Kidney (tissue), 14 donors: Measurements from ENCODE around the gene TMEM270. TPM values are rescaled to one million over a fixed set of nuclear protein-coding genes. Genes with fewer than 3 reads are reported as not detected.

ENCODE experiments used
- DNase-seq, 5 donors: peaks; one replicate each; pipeline ENCODE4 v3.0.0-alpha.2; 2013 to 2020
- FAIRE-seq: peaks from 2 replicates; lab custom pipeline; 2012; peaks lifted over from hg19 to GRCh38; lab: Jason Lieb, UNC
- H3K27ac ChIP-seq, 2 donors: one replicate each; pipeline ENCODE4 v1.7.0; 2013; ENCODE audit warnings: low read depth in 2 of 2, low read length in 2 of 2, inconsistent platforms in 1 of 2
- H3K27me3 ChIP-seq: one replicate; pipeline ENCODE4 v1.7.1; 2013; ENCODE audit warnings: low read length, inconsistent platforms; ENCODE audit not compliant: control insufficient read depth, insufficient read depth
- H3K36me3 ChIP-seq, 3 donors: one replicate each; pipeline versions ENCODE4 v1.7.0 to v1.7.1; 2013; ENCODE audit warnings: low read length in 3 of 3, control low read depth in 1 of 3, inconsistent platforms in 1 of 3; ENCODE audit not compliant: insufficient read depth in 3 of 3, control insufficient read depth in 2 of 3
- H3K4me1 ChIP-seq, 3 donors: one replicate each; pipeline versions ENCODE4 v1.7.0 to v1.7.1; 2013; ENCODE audit warnings: low read length in 3 of 3, inconsistent platforms in 1 of 3, low read depth in 1 of 3; ENCODE audit not compliant: control insufficient read depth in 2 of 3, insufficient read depth in 2 of 3
- H3K4me3 ChIP-seq, 3 donors: one replicate each; pipeline versions ENCODE4 v1.7.0 to v1.8.1; 2013; ENCODE audit warnings: low read length in 3 of 3, control low read depth in 1 of 3, inconsistent platforms in 1 of 3
- H3K9ac ChIP-seq, 3 donors: one replicate each; pipeline versions ENCODE4 v1.7.0 to v1.7.1; 2013; ENCODE audit warnings: low read length in 3 of 3, control low read depth in 1 of 3, inconsistent platforms in 1 of 3
- H3K9me3 ChIP-seq, 3 donors: one replicate each; pipeline versions ENCODE4 v1.7.0 to v1.7.1; 2013; ENCODE audit warnings: low read length in 3 of 3, control low read depth in 1 of 3, inconsistent platforms in 1 of 3; ENCODE audit not compliant: control insufficient read depth in 2 of 3, insufficient read depth in 1 of 3
- CTCF ChIP-seq: IDR thresholded peaks from 3 replicates; pipeline ENCODE4 v1.5.1; 2012; ENCODE audit warnings: mild to moderate bottlenecking, moderate library complexity, borderline replicate concordance; ENCODE audit not compliant: insufficient read depth; ENCODE audit errors: extremely low read depth
- intact Hi-C: fragments of 100-400 bp; cut with DNase I; formaldehyde crosslinking; loops from one replicate; pipeline ENCODE4 v1.11.1; 2022
- polyA plus RNA-seq: library from polyadenylated mRNA; stranded (reverse); fragments of 350-450 nt; fragmentation: Illumina TruSeq; extraction: RNeasy Lipid Tissue Mini Kit (QIAGEN cat#74804); gene quantifications from one replicate; pipeline ENCODE4 v1.2.3, GENCODE V29; 2014; ENCODE audit warnings: low read depth, low replicate concordance; ENCODE audit not compliant: insufficient read depth
- total RNA-seq: library from RNA; stranded (reverse); fragmentation: NEBNext Ultra II Directional; extraction: Animal tissue kit (Norgen Biotek cat#: 25700); gene quantifications from one replicate; pipeline ENCODE4 v1.2.1, GENCODE V29; 2021
- donor health status: control.
- donor health status: control.
- donor health status: control.
- donor health status: control.
- donor health status: control.
- donor health status: DM: yes; HTN: yes; CAD: no.
- donor health status: Normal renal cell carcinoma (clear cell type).

TMEM270 gene
- total and polyA plus RNA-seq, 2 donors from 2014 or later: 0.50 TPM; not detected in 1

- Histone ChIP-seq H3K4me3 (no peak overlapping the region), H3K36me3 (no peaks in the 10 kb centered on the region), H3K4me1 (peaks cover 0 to 3% (median 0%) of the 10 kb centered on the region in 3 donors), H3K9ac (no peak overlapping the region), H3K9me3 (peaks cover 0 to 9% (median 4%) of the 10 kb centered on the region in 3 donors), H3K27ac (peak overlapping the region in 1 of 2 donors; percentile 43), H3K27me3 (no peaks in the 10 kb centered on the region)
- FAIRE-seq (no peak), DNase-seq (no peak)
- no peak for TF ChIP-seq CTCF
- intact Hi-C loops: no loop called here
Measured at GRCh38 chr7:73894166-73894565, 33.2 kb downstream of the TMEM270 start.

- H3K4me1 ChIP-seq: peaks cover 0 to 3% (median 0%) of the 10 kb centered on the region in 3 donors
- intact Hi-C loops: no loop called here
- no peaks in the 10 kb centered on the region for H3K36me3 ChIP-seq
- FAIRE-seq (no peak), DNase-seq (peak; percentile 74 to 88 (median 82))
- H3K9me3 ChIP-seq: peaks cover 0 to 9% (median 4%) of the 10 kb centered on the region in 3 donors
- H3K27me3 ChIP-seq: no peaks in the 10 kb centered on the region
- no peak for TF ChIP-seq CTCF
- no peak overlapping the region for H3K27ac ChIP-seq
- no peak overlapping the region for H3K4me3 ChIP-seq
- no peak overlapping the region for H3K9ac ChIP-seq
Measured at GRCh38 chr7:73894733-73895551, 34.0 kb downstream of the TMEM270 start.

GRCh38 chr7:73895626-73896025 lies 34.7 kb downstream of the TMEM270 start:
- H3K9me3 ChIP-seq: peaks cover 0 to 9% (median 4%) of the 10 kb centered on the region in 3 donors
- H3K9ac ChIP-seq: no peak overlapping the region
- peaks cover 0 to 3% (median 0%) of the 10 kb centered on the region in 3 donors for H3K4me1 ChIP-seq
- FAIRE-seq: no peak
- no peak overlapping the region for H3K27ac ChIP-seq
- TF ChIP-seq CTCF: no peak
- intact Hi-C loops: no loop called here
- no peak for DNase-seq
- no peaks in the 10 kb centered on the region for H3K27me3 ChIP-seq
- H3K36me3 ChIP-seq: no peaks in the 10 kb centered on the region
- H3K4me3 ChIP-seq: no peak overlapping the region
